Measurements from ENCODE around the gene MACROH2A2. TPM values are rescaled to one million over a fixed set of nuclear protein-coding genes. Genes with fewer than 3 reads are reported as not detected.
A peak's percentile ranks its signal among the peaks of the same experiment; 100 is the strongest.
"Not testable (repeated sequence)": the region's sequence is repeated elsewhere in the genome, so short reads cannot be mapped to it uniquely, and the experiment has no call there.

Gene MACROH2A2
- total RNA-seq, 2 experiments from 2014 or later = 6.3 to 7.4 TPM

DNA sequence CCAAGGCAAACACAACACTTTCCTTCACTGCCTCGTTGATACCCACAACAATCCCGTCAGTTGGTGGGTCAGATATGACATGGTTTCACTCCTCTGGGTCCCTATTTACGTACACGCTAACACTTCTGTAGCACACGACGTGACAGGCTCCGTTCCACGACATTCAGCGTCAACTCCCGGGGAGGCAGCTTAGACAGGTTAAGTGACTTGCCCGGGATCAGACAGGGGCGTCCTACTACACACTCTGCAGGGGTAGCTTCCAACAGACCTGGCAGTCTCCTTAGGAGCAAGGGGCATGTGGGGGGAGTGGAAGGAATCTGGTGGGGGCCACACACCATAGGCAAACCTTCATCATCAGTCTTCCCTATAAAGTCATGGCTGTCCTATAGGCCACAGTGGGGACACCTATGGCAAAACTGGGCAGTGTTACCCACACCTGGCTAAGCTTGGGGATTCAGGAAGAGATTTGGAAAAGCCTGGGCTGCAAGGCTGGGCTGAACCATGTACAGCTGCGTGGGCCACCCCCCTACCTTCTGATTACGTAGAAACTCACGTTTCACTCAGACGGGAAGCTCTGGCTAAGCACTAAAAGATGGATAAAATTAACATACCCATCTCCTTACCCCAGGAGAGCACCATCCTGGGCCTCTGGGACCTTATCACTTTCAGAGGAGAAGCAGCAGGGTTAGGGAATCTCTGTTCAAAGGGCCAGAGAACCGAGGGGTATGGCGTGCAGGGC, 91.9 kb downstream of the MACROH2A2 start:
- no peaks in the 10 kb centered on the region for H3K9me3 Mint-ChIP-seq (ENCODE audit: low read depth)
- DNase-seq (no peak), ATAC-seq (no peak)
- H3K36me3 Mint-ChIP-seq = peaks cover 6% of the 10 kb centered on the region
- peak overlapping the region; percentile 79 for H3K27ac Mint-ChIP-seq
- H3K27me3 Mint-ChIP-seq = no peaks in the 10 kb centered on the region
- peaks cover 32% of the 10 kb centered on the region for H3K4me1 Mint-ChIP-seq
- peak overlapping the region; percentile 87 for H3K4me3 Mint-ChIP-seq
- CTCF ChIA-PET = interaction anchor here (0.7 to 4.7 kb wide), 15 partner anchors 8 to 219 kb away, joined by 3 to 69 read pairs (median 13); partner anchors contain the start of gene SAR1A

DNA sequence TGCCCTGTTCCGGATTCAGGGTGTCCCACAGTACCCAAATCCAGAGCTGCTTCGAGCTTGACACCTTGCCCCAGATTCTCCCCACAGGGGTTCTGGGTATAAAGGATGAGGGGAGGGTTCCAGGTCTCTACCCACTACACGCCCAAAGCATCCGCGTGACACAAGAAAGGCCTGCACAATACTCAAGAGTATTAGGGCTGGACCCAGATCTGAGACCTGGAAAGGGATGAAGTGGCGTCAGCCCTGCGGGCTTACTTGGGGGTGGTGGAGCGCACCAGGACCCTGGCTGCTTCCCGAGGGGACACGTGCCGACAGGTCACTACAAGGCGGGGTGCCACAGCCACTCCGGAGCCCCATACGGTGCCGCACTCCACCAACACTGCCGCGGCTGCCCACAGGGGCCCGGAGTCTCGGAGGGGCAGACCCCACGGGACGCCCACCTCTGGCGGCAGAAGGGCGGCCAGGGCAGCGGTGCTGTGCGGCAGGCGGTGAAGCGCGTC, 92.6 kb downstream of the MACROH2A2 start:
- peaks cover 32% of the 10 kb centered on the region for H3K4me1 Mint-ChIP-seq
- peak; percentile 53 for DNase-seq
- H3K9me3 Mint-ChIP-seq (ENCODE audit: low read depth) = no peaks in the 10 kb centered on the region
- no peaks in the 10 kb centered on the region for H3K27me3 Mint-ChIP-seq
- peak overlapping the region; percentile 87 for H3K4me3 Mint-ChIP-seq
- no peak for ATAC-seq
- peak overlapping the region; percentile 79 for H3K27ac Mint-ChIP-seq
- peaks cover 11% of the 10 kb centered on the region for H3K36me3 Mint-ChIP-seq
- CTCF ChIA-PET = interaction anchor here (0.7 to 4.7 kb wide), 25 partner anchors 8 to 236 kb away, joined by 3 to 69 read pairs (median 7); partner anchors contain the start of gene SAR1A

DNA sequence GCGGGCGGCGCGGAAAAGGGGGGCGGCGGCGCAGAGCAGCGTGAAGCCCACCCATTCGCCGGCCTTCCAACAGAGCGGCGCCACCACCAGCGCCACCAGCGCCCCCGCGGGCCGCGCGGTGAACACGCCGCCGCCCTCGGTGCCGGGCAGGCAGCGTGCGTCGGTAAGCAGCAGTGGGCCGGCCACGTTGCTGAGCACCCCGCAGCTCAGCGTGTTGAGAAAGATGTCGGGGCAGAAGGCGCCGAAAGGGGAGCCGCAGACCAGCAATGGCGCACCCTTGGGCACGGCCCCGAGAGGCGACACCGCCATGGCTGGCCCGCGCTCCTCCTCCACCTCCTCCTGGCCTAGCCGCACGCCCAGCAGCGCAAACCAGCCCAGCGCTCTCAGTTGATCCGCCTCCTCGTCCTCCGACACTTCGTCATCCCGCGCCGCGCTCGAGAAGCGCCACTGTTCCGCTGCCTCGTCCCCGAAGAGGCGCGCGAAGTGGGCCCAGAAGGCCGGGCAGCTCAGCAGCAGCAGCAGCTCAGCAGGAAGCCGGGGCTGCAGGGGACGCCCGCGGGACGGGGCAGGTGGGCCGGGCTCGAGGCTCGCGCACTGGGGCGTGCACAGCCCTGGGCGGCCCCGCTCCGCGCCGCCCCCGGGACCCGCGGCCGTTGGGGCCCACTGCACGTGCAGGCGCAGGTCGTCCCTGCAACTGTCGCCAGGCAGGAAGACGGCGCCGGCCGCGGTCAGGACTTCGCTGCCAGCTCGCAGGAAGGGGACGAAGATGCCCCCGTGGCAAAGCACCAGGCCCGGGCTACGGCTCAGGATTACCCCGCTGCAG, 93.2 kb downstream of the MACROH2A2 start:
- Mint-ChIP-seq H3K36me3 (peaks cover 15% of the 10 kb centered on the region), H3K4me3 (peak overlapping the region; percentile 87), H3K27me3 (no peaks in the 10 kb centered on the region), H3K4me1 (peaks cover 32% of the 10 kb centered on the region), H3K9me3 (ENCODE audit: low read depth) (no peaks in the 10 kb centered on the region), H3K27ac (peak overlapping the region; percentile 91)
- peak; percentile 84 for DNase-seq
- CTCF ChIA-PET = interaction anchor here (0.5 to 4.7 kb wide), 46 partner anchors 9 to 310 kb away, joined by 3 to 69 read pairs (median 5); partner anchors contain the start of genes EIF4EBP2, PPA1 and SAR1A
- ATAC-seq = peak; percentile 73

DNA sequence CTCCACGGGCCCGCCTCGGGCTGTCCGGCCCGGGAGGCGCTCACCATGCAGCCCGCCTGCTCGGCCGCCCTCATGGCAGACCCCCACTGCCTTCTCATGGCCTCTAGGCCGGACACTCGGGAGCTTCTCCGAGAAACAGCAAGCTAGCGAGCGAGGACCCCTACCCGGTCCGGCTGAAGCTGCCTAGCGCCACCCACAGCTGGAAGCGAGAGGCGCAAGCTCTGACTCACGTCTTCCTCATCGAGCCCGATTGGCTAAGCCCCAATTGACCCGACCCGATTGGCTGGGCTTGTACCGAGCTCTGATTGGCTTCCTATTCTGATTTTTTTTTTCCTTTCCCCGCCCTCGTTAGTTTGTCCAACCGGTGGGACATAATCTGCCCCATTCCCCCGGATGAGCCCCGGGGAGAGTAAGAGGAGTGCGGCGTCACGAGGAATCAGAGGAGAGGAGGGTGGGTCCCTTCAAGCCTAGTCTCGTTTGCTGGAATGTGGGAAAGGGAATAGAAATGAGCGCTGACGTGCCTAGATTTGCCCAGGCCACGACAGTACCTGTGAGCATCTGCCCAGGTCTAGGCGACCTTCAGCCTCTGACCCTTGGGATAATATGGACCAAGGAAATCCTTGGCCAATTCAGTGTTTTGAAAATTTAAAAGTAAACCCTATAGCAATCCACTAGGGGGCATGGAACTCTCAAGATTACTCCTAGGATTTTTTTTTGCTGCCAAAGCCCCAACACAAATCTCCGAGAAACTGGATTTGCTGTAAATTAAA, 94.0 kb downstream of the MACROH2A2 start, which contains the start of gene TYSND1:
Gene TYSND1 (minus strand): TSS at position 212 of the 770 bp plus-strand sequence. CDS start 114 bp downstream, at position 98.
- Mint-ChIP-seq H3K27me3 (no peaks in the 10 kb centered on the region), H3K4me1 (peaks cover 32% of the 10 kb centered on the region), H3K9me3 (ENCODE audit: low read depth) (no peaks in the 10 kb centered on the region), H3K36me3 (peaks cover 20% of the 10 kb centered on the region), H3K4me3 (peak within 1 kb of the TSS; percentile 87), H3K27ac (peak within 1 kb of the TSS; percentile 91)
- DNase-seq (peak; percentile 97), ATAC-seq (peak; percentile 86)
- CTCF ChIA-PET = interaction anchor here (0.5 to 4.7 kb wide), 44 partner anchors 10 to 310 kb away, joined by 3 to 69 read pairs (median 6); partner anchors contain the start of genes EIF4EBP2, PPA1 and SAR1A

- Mint-ChIP-seq H3K4me3 (peak overlapping the region; percentile 87), H3K9me3 (ENCODE audit: low read depth) (no peaks in the 10 kb centered on the region), H3K27ac (peak overlapping the region; percentile 87), H3K4me1 (peaks cover 32% of the 10 kb centered on the region), H3K36me3 (peaks cover 26% of the 10 kb centered on the region), H3K27me3 (no peaks in the 10 kb centered on the region)
- ATAC-seq = no peak
- DNase-seq = no peak
- CTCF ChIA-PET = interaction anchor here (0.8 to 4.7 kb wide), 19 partner anchors 9 to 216 kb away, joined by 3 to 69 read pairs (median 17); partner anchors contain the start of gene SAR1A
Observed at GRCh38 chr10:70147259-70147625, 94.6 kb downstream of the MACROH2A2 start.

DNA sequence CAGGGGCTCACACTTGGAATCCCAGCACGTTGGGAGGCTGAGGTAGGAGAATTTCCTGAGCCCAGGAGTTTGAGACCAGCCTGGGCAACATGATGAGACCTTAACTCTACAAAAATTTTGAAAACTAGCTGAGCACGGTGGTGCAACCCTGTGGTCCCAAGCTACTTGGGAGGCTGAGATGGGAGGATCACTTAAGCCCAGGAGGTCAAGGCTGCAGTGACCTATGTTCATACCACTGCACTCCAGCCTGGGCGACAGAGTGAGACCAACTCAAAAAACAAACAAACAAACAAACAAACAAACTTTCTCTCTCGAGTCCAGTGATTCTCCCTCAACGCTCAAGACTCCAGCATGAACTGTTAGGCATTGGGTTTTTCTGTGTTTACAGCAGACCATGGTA, 95.9 kb downstream of the MACROH2A2 start:
- Mint-ChIP-seq H3K9me3 (ENCODE audit: low read depth) (no peaks in the 10 kb centered on the region), H3K4me3 (no peak overlapping the region), H3K27ac (no peak overlapping the region), H3K27me3 (no peaks in the 10 kb centered on the region), H3K4me1 (peaks cover 27% of the 10 kb centered on the region), H3K36me3 (peaks cover 38% of the 10 kb centered on the region)
- CTCF ChIA-PET = interaction anchor here (1.4 to 3.2 kb wide), 2 partner anchors 20 to 50 kb away, joined by 4 to 27 read pairs; no protein-coding TSS in a partner anchor
- no peak for DNase-seq
- no peak for ATAC-seq

DNA sequence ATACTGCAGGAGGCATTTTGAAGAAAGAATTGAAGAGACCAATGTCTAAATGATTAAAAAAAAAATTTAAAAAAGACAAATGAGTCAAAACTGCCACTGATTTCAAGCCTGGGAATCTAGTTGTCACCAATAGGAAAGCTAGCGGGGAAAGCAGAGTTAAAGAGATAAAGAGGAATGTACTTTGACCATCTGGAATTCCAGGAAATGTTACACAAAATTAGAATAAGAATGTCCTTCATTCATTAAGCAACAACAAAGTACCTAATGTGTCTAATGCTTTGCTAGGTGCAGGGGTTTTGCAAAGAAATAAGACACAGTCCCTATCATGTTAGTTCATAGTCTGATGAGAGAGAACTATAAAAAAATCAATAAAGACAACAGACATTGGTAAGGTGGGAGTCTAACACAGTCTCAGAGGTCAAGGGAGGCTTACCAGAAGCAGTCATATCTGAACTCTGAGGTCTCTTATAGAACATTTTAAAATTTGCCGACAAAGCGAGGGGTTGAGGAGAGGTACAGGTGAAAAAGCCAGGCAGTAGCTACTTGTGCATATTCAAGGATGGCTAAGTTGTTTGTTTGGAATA, 102.7 kb downstream of the MACROH2A2 start:
- Mint-ChIP-seq H3K9me3 (ENCODE audit: low read depth) (no peaks in the 10 kb centered on the region), H3K4me1 (peaks cover 15% of the 10 kb centered on the region), H3K27me3 (no peaks in the 10 kb centered on the region), H3K36me3 (peaks cover 78% of the 10 kb centered on the region), H3K27ac (no peak overlapping the region), H3K4me3 (no peak overlapping the region)
- DNase-seq (no peak), ATAC-seq (no peak)
- CTCF ChIA-PET = interaction anchor here (3.3 kb wide), 1 partner anchor 9 kb away, joined by 28 read pairs; the partner anchor contains the start of gene TYSND1

GRCh38 chr10:70158113-70158512, 105.5 kb downstream of the MACROH2A2 start:
- no peaks in the 10 kb centered on the region for H3K9me3 Mint-ChIP-seq (ENCODE audit: low read depth)
- CTCF ChIA-PET = interaction anchor here (1.4 to 3.3 kb wide), 2 partner anchors 12 to 42 kb away, joined by 8 to 28 read pairs; partner anchors contain the start of gene TYSND1
- H3K4me3 Mint-ChIP-seq = no peak overlapping the region
- DNase-seq (no peak), ATAC-seq (no peak)
- H3K27me3 Mint-ChIP-seq = no peaks in the 10 kb centered on the region
- no peak overlapping the region for H3K27ac Mint-ChIP-seq
- peaks cover 38% of the 10 kb centered on the region for H3K4me1 Mint-ChIP-seq
- peaks cover 75% of the 10 kb centered on the region for H3K36me3 Mint-ChIP-seq

DNA sequence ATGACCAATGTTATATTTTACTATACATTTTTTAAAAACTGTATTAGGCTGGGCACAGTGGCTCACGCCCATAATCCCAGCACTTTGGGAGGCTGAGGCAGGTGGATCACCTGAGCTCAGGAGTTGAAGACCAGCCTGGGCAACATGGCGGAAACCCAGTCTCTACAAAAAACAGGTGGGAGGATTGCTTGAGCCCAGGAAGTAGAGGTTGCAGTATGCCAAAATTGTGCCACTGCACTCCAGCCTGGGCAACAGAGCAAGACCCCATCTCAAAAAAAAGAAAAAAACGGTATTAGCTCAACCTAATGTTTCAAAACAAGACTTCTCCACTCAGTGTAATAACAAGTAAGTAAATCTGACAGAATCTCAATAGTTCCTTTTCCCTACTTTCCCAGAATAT, 106.7 kb downstream of the MACROH2A2 start:
- H3K27ac Mint-ChIP-seq; ATAC-seq; H3K27me3 Mint-ChIP-seq; DNase-seq; H3K9me3 Mint-ChIP-seq (ENCODE audit: low read depth); H3K4me3 Mint-ChIP-seq: not testable (repeated sequence)
- peaks cover 74% of the 10 kb centered on the region for H3K36me3 Mint-ChIP-seq
- peaks cover 51% of the 10 kb centered on the region for H3K4me1 Mint-ChIP-seq
- CTCF ChIA-PET = interaction anchor here (1.0 kb wide), 1 partner anchor 8 kb away, joined by 3 read pairs; no protein-coding TSS in a partner anchor

GRCh38 chr10:70160798-70161197, 108.2 kb downstream of the MACROH2A2 start:
- Mint-ChIP-seq H3K4me1 (peaks cover 60% of the 10 kb centered on the region), H3K4me3 (no peak overlapping the region), H3K36me3 (peaks cover 68% of the 10 kb centered on the region), H3K27me3 (no peaks in the 10 kb centered on the region), H3K27ac (no peak overlapping the region), H3K9me3 (ENCODE audit: low read depth) (no peaks in the 10 kb centered on the region)
- no peak for DNase-seq
- CTCF ChIA-PET = interaction anchor here (3.7 kb wide), 1 partner anchor 15 kb away, joined by 33 read pairs; the partner anchor contains the start of gene TYSND1
- no peak for ATAC-seq

Measured in activated CD8-positive, alpha-beta memory T cell treated with anti-CD3 and anti-CD28 coated beads, Interleukin-2, amount 10 ng/mL, durations not matched to agents 7 days and 5 days (primary cell).